Spleen (tissue), 11 donors: ENCODE measurements around the gene PAX2. TPM values are rescaled to one million over a fixed set of nuclear protein-coding genes. Genes with fewer than 3 reads are reported as not detected.

Experiments used
- DNase-seq: peaks from one replicate; pipeline ENCODE4 v3.0.0-alpha.2; 2020
- H3K27ac ChIP-seq, 8 donors: fragments of 200-600 bp; sonication (generic) in 7 of 8; 1 replicate in 4 of 8; 2 replicates in 4 of 8; pipeline versions ENCODE4 v1.5.0 to v1.8.0; 2016 to 2021; ENCODE audit warnings: inconsistent platforms in 4 of 8, mild to moderate bottlenecking in 4 of 8, moderate library complexity in 1 of 8
- H3K27me3 ChIP-seq, 7 donors: fragments of 200-600 bp; sonication (generic) in 6 of 7; replicated peaks in 1 of 7; 1 replicate in 4 of 7; 2 replicates in 3 of 7; pipeline versions ENCODE4 v1.5.0 to v1.8.0; 2016 to 2021; ENCODE audit warnings: inconsistent platforms in 3 of 7, mild to moderate bottlenecking in 1 of 7
- H3K36me3 ChIP-seq, 6 donors: fragments of 200-600 bp; sonication (generic) in 5 of 6; 1 replicate in 4 of 6; 2 replicates in 2 of 6; pipeline versions ENCODE4 v1.5.0 to v1.8.0; 2016 to 2021; ENCODE audit warnings: inconsistent platforms in 2 of 6
- H3K4me1 ChIP-seq, 6 donors: fragments of 200-600 bp; sonication (generic) in 5 of 6; 1 replicate in 3 of 6; 2 replicates in 3 of 6; pipeline versions ENCODE4 v1.5.0 to v1.8.0; 2016 to 2021; ENCODE audit warnings: inconsistent platforms in 3 of 6
- H3K4me3 ChIP-seq, 8 donors: fragments of 200-600 bp; sonication (generic) in 7 of 8; 1 replicate in 4 of 8; 2 replicates in 4 of 8; pipeline versions ENCODE4 v1.5.0 to v1.8.0; 2016 to 2021; ENCODE audit warnings: inconsistent platforms in 4 of 8, mild to moderate bottlenecking in 4 of 8, moderate library complexity in 2 of 8
- H3K9me3 ChIP-seq, 8 donors: fragments of 200-600 bp; sonication (generic) in 7 of 8; 1 replicate in 4 of 8; 2 replicates in 4 of 8; pipeline versions ENCODE4 v1.5.0 to v1.8.0; 2016 to 2021; ENCODE audit warnings: inconsistent platforms in 4 of 8
- CTCF ChIP-seq, 11 experiments: fragments of 200-600 bp in 7 of 11; fragments of 450-650 bp in 4 of 11; sonication (generic) in 4 of 11; IDR thresholded peaks in 8 of 11; conservative IDR thresholded peaks in 3 of 11; 1 replicate in 7 of 11; 2 replicates in 4 of 11; pipeline versions ENCODE4 v1.4.0 to v1.8.0; 2016 to 2021; ENCODE audit warnings: antibody characterized with exemption in 11 of 11, inconsistent platforms in 4 of 11, mild to moderate bottlenecking in 1 of 11
- POLR2A ChIP-seq, 3 donors: fragments of 450-650 bp; IDR thresholded peaks; one replicate each; pipeline ENCODE4 v1.5.1; 2017; ENCODE audit warnings: antibody characterized with exemption in 3 of 3, mild to moderate bottlenecking in 1 of 3
- POLR2AphosphoS5 ChIP-seq, 3 donors: sonication (generic); formaldehyde crosslinking; IDR thresholded peaks; one replicate each; pipeline ENCODE4 v1.5.1; 2017; ENCODE audit warnings: antibody characterized with exemption in 3 of 3
- WGBS, 5 donors: extraction: QIAGEN DNeasy Blood & Tissue Kit in 3 of 5; methylation state at CpG; one replicate each; pipeline versions ENCODE4 v1.1.5 to v1.1.7; 2013 to 2018; 5-methylcytosine and 5-hydroxymethylcytosine counted together
- intact Hi-C: fragments of 100-400 bp; cut with DNase I; formaldehyde crosslinking; loops from one replicate; pipeline ENCODE4 v1.15.0; 2023; ENCODE audit warnings: low total_unique reads
- polyA plus RNA-seq, 3 donors: library from polyadenylated mRNA; stranded (reverse); fragments of 200-250 nt; gene quantifications; one replicate each; pipeline ENCODE4 v1.2.1, GENCODE V29; 2013
- total RNA-seq, 7 donors: library from RNA; depleted of rRNA in 3 of 7; stranded (reverse); fragments of >200 nt in 3 of 7; fragmentation: NEBNext Ultra II Directional in 4 of 7; extraction: Animal tissue kit (Norgen Biotek cat#: 25700) in 4 of 7; gene quantifications; one replicate each; pipeline versions ENCODE4 v1.1.0 to v1.2.1, GENCODE V29; 2016 to 2021
- donor health status: healthy with polysubstance abuse.
- donor health status: DM: no; HTN: no; CAD: no; lungs with moderate emphysema.
- donor health status: DM: no; HTN: no; CAD: no.
- donor health status: Bipolar disorder and iron deficiency.
- donor health status: healthy.
- donor health status: DM: no; HTN: no; CAD: no.
- donor health status: DM: yes; HTN: yes; CAD: no.

The PAX2 gene
- total and polyA plus RNA-seq, 10 donors = not detected

GRCh38 chr10:100725071-100725471, 20.3 kb upstream of the PAX2 start:
- Histone ChIP-seq H3K27me3 (peaks cover 4 to 100% (median 81%) of the 10 kb centered on the region in 7 donors), H3K9me3 (no peaks in the 10 kb centered on the region), H3K4me3 (no peak overlapping the region), H3K27ac (no peak overlapping the region), H3K36me3 (no peaks in the 10 kb centered on the region), H3K4me1 (peaks cover 6 to 27% (median 21%) of the 10 kb centered on the region in 6 donors)
- WGBS, 5 donors = 43 to 68% (median 47%) methylated on average over 4 to 5 of the region's 5 CpGs
- peak; percentile 10 for DNase-seq
- intact Hi-C loops = no loop called here
- no peak for TF ChIP-seq CTCF (IDR thresholded peaks at IDR 0.05 in 8 of 11, conservative IDR thresholded peaks at IDR 0.05 in 3 of 11)
- TF ChIP-seq POLR2AphosphoS5 (IDR thresholded peaks at IDR 0.05) = no peak
- no peak for TF ChIP-seq POLR2A (IDR thresholded peaks at IDR 0.05)

- no peak overlapping the region for H3K27ac ChIP-seq
- peaks cover 8 to 100% (median 83%) of the 10 kb centered on the region in 7 donors for H3K27me3 ChIP-seq
- no peaks in the 10 kb centered on the region for H3K9me3 ChIP-seq
- H3K4me3 ChIP-seq = no peak overlapping the region
- H3K4me1 ChIP-seq = peaks cover 13 to 35% (median 30%) of the 10 kb centered on the region in 6 donors
- no peaks in the 10 kb centered on the region for H3K36me3 ChIP-seq
- 93 to 100% (median 97%) methylated on average over 2 of the region's 2 CpGs for WGBS, 5 donors
- DNase-seq = peak; percentile 42
- intact Hi-C loops = no loop called here
- TF ChIP-seq POLR2AphosphoS5 (IDR thresholded peaks at IDR 0.05) (no peak), POLR2A (IDR thresholded peaks at IDR 0.05) (no peak), CTCF (IDR thresholded peaks at IDR 0.05 in 8 of 11, conservative IDR thresholded peaks at IDR 0.05 in 3 of 11) (no peak)
Observed at GRCh38 chr10:100725869-100726426, 19.4 kb upstream of the PAX2 start.

- Histone ChIP-seq H3K36me3 (no peaks in the 10 kb centered on the region), H3K27me3 (peaks cover 8 to 100% (median 92%) of the 10 kb centered on the region in 7 donors), H3K27ac (no peak overlapping the region), H3K4me1 (peaks cover 17 to 41% (median 35%) of the 10 kb centered on the region in 6 donors), H3K9me3 (no peaks in the 10 kb centered on the region), H3K4me3 (no peak overlapping the region)
- DNase-seq = no peak
- intact Hi-C loops = no loop called here
- TF ChIP-seq CTCF (IDR thresholded peaks at IDR 0.05 in 8 of 11, conservative IDR thresholded peaks at IDR 0.05 in 3 of 11) (no peak), POLR2AphosphoS5 (IDR thresholded peaks at IDR 0.05) (no peak), POLR2A (IDR thresholded peaks at IDR 0.05) (no peak)
Observed at GRCh38 chr10:100727808-100728207, 17.6 kb upstream of the PAX2 start.

- TF ChIP-seq CTCF (IDR thresholded peaks at IDR 0.05 in 8 of 11, conservative IDR thresholded peaks at IDR 0.05 in 3 of 11) = peak in 2 of 11 experiments; percentile 3 to 10
- TF ChIP-seq POLR2A (IDR thresholded peaks at IDR 0.05) = no peak
- TF ChIP-seq POLR2AphosphoS5 (IDR thresholded peaks at IDR 0.05) = no peak
- H3K4me1 ChIP-seq = peaks cover 17 to 36% (median 31%) of the 10 kb centered on the region in 6 donors
- DNase-seq = peak; percentile 72
- H3K27me3 ChIP-seq = peaks cover 8 to 100% (median 93%) of the 10 kb centered on the region in 7 donors
- H3K36me3 ChIP-seq = no peaks in the 10 kb centered on the region
- no peaks in the 10 kb centered on the region for H3K9me3 ChIP-seq
- H3K27ac ChIP-seq = no peak overlapping the region
- 2 to 4% (median 3%) methylated on average over 36 to 44 of the region's 44 CpGs for WGBS, 5 donors
- intact Hi-C loops = no loop called here
- H3K4me3 ChIP-seq = peak overlapping the region in 6 of 8 donors; percentile 7 to 58 (median 22)
Observed at GRCh38 chr10:100728928-100729861, 16.2 kb upstream of the PAX2 start.
